Smooth muscle cell (in vitro differentiated cells): Measurements from ENCODE around the gene APOBR. TPM values are rescaled to one million over a fixed set of nuclear protein-coding genes. Genes with fewer than 3 reads are reported as not detected.
"Not testable (repeated sequence)": the region's sequence is repeated elsewhere in the genome, so short reads cannot be mapped to it uniquely, and the experiment has no call there.

Experiments
- DNase-seq: peaks from one replicate; lab custom pipeline; 2025; ENCODE audit not compliant: unreplicated experiment; lab: John Stamatoyannopoulos, UW
- H2AFZ ChIP-seq: fragments of 200-600 bp; sonication (generic); 2 replicates; pipeline ENCODE4 v1.6.0; 2016; ENCODE audit warnings: antibody characterized with exemption, low read depth, mild to moderate bottlenecking
- H3F3A ChIP-seq: fragments of 200-600 bp; sonication (generic); 2 replicates; pipeline ENCODE4 v1.6.0; 2017; ENCODE audit warnings: antibody characterized with exemption, low read depth
- H3K27ac ChIP-seq: fragments of 200-600 bp; sonication (generic); 2 replicates; pipeline ENCODE4 v1.5.1; 2016; ENCODE audit warnings: low read depth, mild to moderate bottlenecking
- H3K27me3 ChIP-seq: fragments of 200-600 bp; sonication (generic); 2 replicates; pipeline ENCODE4 v1.6.1; 2016; ENCODE audit warnings: low read depth, mild to moderate bottlenecking
- H3K36me3 ChIP-seq: fragments of 200-600 bp; sonication (generic); 2 replicates; pipeline ENCODE4 v1.5.1; 2016; ENCODE audit warnings: low read depth
- H3K4me1 ChIP-seq: fragments of 200-600 bp; sonication (generic); 2 replicates; pipeline ENCODE4 v1.5.1; 2016; ENCODE audit warnings: low read depth
- H3K4me2 ChIP-seq: fragments of 200-600 bp; sonication (generic); 2 replicates; pipeline ENCODE4 v1.6.0; 2016; ENCODE audit warnings: mild to moderate bottlenecking
- H3K4me3 ChIP-seq: fragments of 200-600 bp; sonication (generic); 2 replicates; pipeline ENCODE4 v1.5.1; 2016; ENCODE audit warnings: mild to moderate bottlenecking
- H3K79me2 ChIP-seq: fragments of 200-600 bp; sonication (generic); 2 replicates; pipeline ENCODE4 v1.6.0; 2016; ENCODE audit warnings: low read depth, mild to moderate bottlenecking
- H3K9ac ChIP-seq: fragments of 200-600 bp; sonication (generic); 2 replicates; pipeline ENCODE4 v1.6.0; 2016; ENCODE audit warnings: low read depth
- H3K9me3 ChIP-seq: fragments of 200-600 bp; sonication (generic); replicated peaks from 2 replicates; pipeline ENCODE4 v1.5.1; 2016; ENCODE audit warnings: low read depth
- H4K20me1 ChIP-seq: fragments of 200-600 bp; sonication (generic); 2 replicates; pipeline ENCODE4 v1.6.0; 2016; ENCODE audit warnings: low read depth
- CTCF ChIP-seq: fragments of 200-600 bp; sonication (generic); IDR thresholded peaks from 2 replicates; pipeline ENCODE4 v1.5.1; 2017; ENCODE audit warnings: borderline replicate concordance, mild to moderate bottlenecking, antibody characterized with exemption; ENCODE audit not compliant: insufficient read depth, poor library complexity, severe bottlenecking
- WGBS: methylation state at CpG from one replicate; pipeline ENCODE4 v1.1.7; 2016; ENCODE audit warnings: low lambda C conversion rate; 5-methylcytosine and 5-hydroxymethylcytosine counted together
- polyA plus RNA-seq: library from polyadenylated mRNA; unstranded; fragments of >200 nt; fragmentation: Nextera tagmentation; extraction: Ambion mirVana; gene quantifications from 2 replicates; pipeline ENCODE4 v1.2.1, GENCODE V29; 2016
- total RNA-seq: library from RNA; depleted of rRNA; stranded (reverse); fragments of >200 nt; gene quantifications from 2 replicates; pipeline ENCODE4 v1.2.3, GENCODE V29; 2014

Gene APOBR
- total and polyA plus RNA-seq, 2 experiments from 2014 or later = not detected

GRCh38 chr16:28540346-28540745 is 45.9 kb downstream of the APOBR start:
- no peaks in the 10 kb centered on the region for H3K27me3 ChIP-seq
- H3K9ac ChIP-seq = no peak overlapping the region
- no peak overlapping the region for H2AFZ ChIP-seq
- no peak overlapping the region for H3K4me2 ChIP-seq
- H3K4me3 ChIP-seq = no peak overlapping the region
- no peaks in the 10 kb centered on the region for H3K79me2 ChIP-seq
- no peaks in the 10 kb centered on the region for H3K9me3 ChIP-seq
- no peaks in the 10 kb centered on the region for H3F3A ChIP-seq
- DNase-seq = no peak
- TF ChIP-seq CTCF = no peak
- WGBS = 94% methylated on average over 3 of the region's 3 CpGs
- H3K4me1 ChIP-seq = no peaks in the 10 kb centered on the region
- H4K20me1 ChIP-seq = no peaks in the 10 kb centered on the region
- no peak overlapping the region for H3K27ac ChIP-seq
- no peaks in the 10 kb centered on the region for H3K36me3 ChIP-seq

GRCh38 chr16:28542646-28543045 is 48.2 kb downstream of the APOBR start:
- no peaks in the 10 kb centered on the region for H3F3A ChIP-seq
- H4K20me1 ChIP-seq = no peaks in the 10 kb centered on the region
- H3K9ac ChIP-seq = no peak overlapping the region
- H2AFZ ChIP-seq = no peak overlapping the region
- no peaks in the 10 kb centered on the region for H3K36me3 ChIP-seq
- H3K4me3 ChIP-seq = no peak overlapping the region
- DNase-seq = no peak
- H3K4me2 ChIP-seq = no peak overlapping the region
- no peaks in the 10 kb centered on the region for H3K9me3 ChIP-seq
- no peaks in the 10 kb centered on the region for H3K79me2 ChIP-seq
- H3K4me1 ChIP-seq = no peaks in the 10 kb centered on the region
- 94% methylated on average over 7 of the region's 7 CpGs for WGBS
- H3K27me3 ChIP-seq = no peaks in the 10 kb centered on the region
- no peak overlapping the region for H3K27ac ChIP-seq
- no peak for TF ChIP-seq CTCF

GRCh38 chr16:28543072-28543471 is 48.6 kb downstream of the APOBR start:
- Histone ChIP-seq H3F3A (no peaks in the 10 kb centered on the region), H3K4me1 (no peaks in the 10 kb centered on the region), H3K79me2 (no peaks in the 10 kb centered on the region), H3K36me3 (no peaks in the 10 kb centered on the region), H4K20me1 (no peaks in the 10 kb centered on the region), H2AFZ (no peak overlapping the region), H3K4me3 (no peak overlapping the region), H3K9ac (no peak overlapping the region), H3K27ac (no peak overlapping the region), H3K9me3 (no peaks in the 10 kb centered on the region), H3K27me3 (no peaks in the 10 kb centered on the region), H3K4me2 (no peak overlapping the region)
- TF ChIP-seq CTCF = no peak
- WGBS = 96% methylated on average over 7 of the region's 7 CpGs
- DNase-seq = no peak

GRCh38 chr16:28544998-28545397 is 50.6 kb downstream of the APOBR start:
- Histone ChIP-seq H3K27ac (no peak overlapping the region), H3K4me2 (no peak overlapping the region), H3K4me1 (no peaks in the 10 kb centered on the region), H3K9ac (no peak overlapping the region), H3K9me3 (no peaks in the 10 kb centered on the region), H3K27me3 (no peaks in the 10 kb centered on the region), H3K79me2 (no peaks in the 10 kb centered on the region), H2AFZ (no peak overlapping the region), H4K20me1 (no peaks in the 10 kb centered on the region), H3K36me3 (no peaks in the 10 kb centered on the region), H3F3A (no peaks in the 10 kb centered on the region), H3K4me3 (no peak overlapping the region)
- no peak for TF ChIP-seq CTCF
- WGBS = 93% methylated on average over 3 of the region's 3 CpGs
- DNase-seq = no peak

- not testable (repeated sequence) for H3K9ac ChIP-seq
Measured at GRCh38 chr16:28545964-28546363, 51.5 kb downstream of the APOBR start.

More at GRCh38 chr16:28545964-28546363, 51.5 kb downstream of the APOBR start:
- not testable (repeated sequence) for H4K20me1 ChIP-seq, H3K27ac ChIP-seq, DNase-seq, H3K4me1 ChIP-seq, H2AFZ ChIP-seq, H3K9me3 ChIP-seq, H3K4me3 ChIP-seq, H3K27me3 ChIP-seq, H3F3A ChIP-seq, H3K4me2 ChIP-seq, H3K79me2 ChIP-seq, H3K36me3 ChIP-seq
- 93% methylated on average over 6 of the region's 7 CpGs for WGBS
